ENCODE measurements around the gene HCAR2. TPM values are rescaled to one million over a fixed set of nuclear protein-coding genes. Genes with fewer than 3 reads are reported as not detected.
"Not testable (repeated sequence)": the region's sequence is repeated elsewhere in the genome, so short reads cannot be mapped to it uniquely, and the experiment has no call there.

The HCAR2 gene
- not detected for total RNA-seq

DNA sequence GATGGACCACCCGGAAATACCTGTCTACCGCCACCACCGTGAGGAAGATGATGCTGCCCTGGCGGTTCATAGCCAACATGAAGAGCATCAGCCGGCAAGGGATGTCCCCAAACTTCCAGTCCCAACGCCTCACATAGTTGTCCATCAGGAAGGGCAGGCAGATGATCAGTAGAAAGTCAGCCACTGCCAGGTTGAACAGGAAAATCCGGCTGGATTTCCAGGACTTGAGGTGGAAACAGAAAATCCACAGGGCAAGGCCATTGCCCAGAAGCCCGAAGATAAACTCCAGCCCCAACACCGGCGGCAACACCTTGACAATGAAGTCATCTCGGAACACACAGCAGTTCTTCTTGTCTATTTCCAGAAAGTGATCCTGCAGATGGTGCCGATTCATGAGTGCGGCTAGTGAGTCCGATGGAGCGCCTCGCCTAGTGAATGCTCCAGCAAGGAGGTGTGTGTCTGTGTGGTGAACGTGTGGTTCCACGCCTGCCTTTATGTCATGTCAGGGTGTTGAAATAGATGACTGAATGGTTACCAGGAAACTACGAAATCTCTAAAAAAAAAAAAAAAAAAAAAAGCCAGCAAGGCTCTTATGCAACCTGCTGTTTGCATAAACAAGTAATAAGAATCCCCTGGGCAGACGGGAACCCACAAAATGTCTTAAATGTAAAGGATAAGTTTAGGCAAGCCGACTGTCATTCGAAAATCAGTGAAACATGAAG lies at the start of gene HCAR2:
Gene HCAR2 (minus strand): TSS at position 468 of the 722 bp plus-strand sequence. CDS start 74 bp downstream, at position 394.
- H3K36me3 Mint-ChIP-seq (ENCODE audit: low read depth); intact Hi-C loops (cut with DNase I, micrococcal nuclease); H3K27ac Mint-ChIP-seq; POLR2A ChIA-PET; H3K4me1 Mint-ChIP-seq; H3K27me3 Mint-ChIP-seq; DNase-seq; CTCF ChIA-PET; H3K4me3 Mint-ChIP-seq; ATAC-seq; H3K9me3 Mint-ChIP-seq (ENCODE audit: low read depth): not testable (repeated sequence)

DNA sequence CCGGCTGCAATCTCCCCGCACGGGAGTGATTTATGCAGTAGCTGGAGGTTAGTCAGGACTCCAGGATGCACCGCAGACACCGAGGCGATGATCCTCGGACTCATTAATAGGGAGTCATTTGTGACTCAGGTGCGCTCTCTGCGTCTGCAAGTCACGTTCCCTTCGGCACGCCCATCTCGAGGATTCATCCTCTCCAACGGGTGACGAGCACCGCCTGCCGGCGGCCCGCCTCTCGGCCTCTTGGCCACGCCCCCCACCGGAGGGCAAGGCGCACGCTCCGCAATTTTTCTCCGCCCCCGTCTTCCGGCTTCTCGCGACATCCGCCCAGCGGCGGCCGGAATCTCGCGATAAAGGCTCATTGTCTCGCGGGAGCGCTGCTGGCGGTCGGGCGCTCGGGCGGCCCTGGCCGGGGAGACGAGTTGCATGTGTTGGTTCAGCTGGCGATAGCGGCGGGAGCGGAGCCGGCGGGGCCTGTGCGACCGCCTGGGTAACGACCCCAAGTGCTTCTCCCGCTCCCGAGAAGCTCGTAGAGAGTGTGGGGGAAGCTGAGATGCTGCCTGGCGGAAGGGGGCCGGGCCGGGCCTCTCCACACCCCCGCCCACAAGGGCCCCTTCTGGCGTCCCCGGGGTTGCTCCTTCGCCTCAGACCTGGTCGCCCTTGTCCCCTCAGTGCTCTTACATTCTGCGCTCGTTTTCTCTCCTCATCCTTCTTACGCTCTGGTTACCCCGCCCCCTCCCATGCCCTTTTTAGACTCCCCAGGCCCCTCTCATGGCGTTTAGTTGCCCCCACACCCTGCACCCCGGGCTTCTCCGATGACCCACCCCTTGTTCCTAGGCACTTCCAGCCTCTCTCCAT lies 49.5 kb upstream of the HCAR2 start, which contains the start of gene DENR:
Gene DENR (plus strand): TSS at position 361 of the 855 bp plus-strand sequence. CDS start 878 bp downstream, outside the sequence.
- Mint-ChIP-seq H3K4me3 (peak within 1 kb of the TSS; percentile 92), H3K27ac (peak within 1 kb of the TSS; percentile 96), H3K9me3 (ENCODE audit: low read depth) (no peaks in the 10 kb centered on the region), H3K36me3 (ENCODE audit: low read depth) (peaks cover 43% of the 10 kb centered on the region), H3K27me3 (no peaks in the 10 kb centered on the region), H3K4me1 (peaks cover 53% of the 10 kb centered on the region)
- peak; percentile 95 for ATAC-seq
- ChIA-PET CTCF (interaction anchor here (0.6 to 1.2 kb wide), 9 partner anchors 9 to 399 kb away, joined by 3 to 5 read pairs (median 3); no protein-coding TSS in a partner anchor), POLR2A (interaction anchor here (1.0 kb wide), 1 partner anchor 19 kb away, joined by 5 read pairs; no protein-coding TSS in a partner anchor)
- DNase-seq = peak; percentile 100
- intact Hi-C loops (cut with DNase I, micrococcal nuclease) = loop anchor here (1.0 to 10.0 kb wide), 15 partner anchors 19 to 613 kb away; partner anchors contain the start of genes KNTC1 (in 2 of the 2), CCDC62 (in 1 of the 2), CLIP1 (in 1 of the 2) and DIABLO (in 1 of the 2)

DNA sequence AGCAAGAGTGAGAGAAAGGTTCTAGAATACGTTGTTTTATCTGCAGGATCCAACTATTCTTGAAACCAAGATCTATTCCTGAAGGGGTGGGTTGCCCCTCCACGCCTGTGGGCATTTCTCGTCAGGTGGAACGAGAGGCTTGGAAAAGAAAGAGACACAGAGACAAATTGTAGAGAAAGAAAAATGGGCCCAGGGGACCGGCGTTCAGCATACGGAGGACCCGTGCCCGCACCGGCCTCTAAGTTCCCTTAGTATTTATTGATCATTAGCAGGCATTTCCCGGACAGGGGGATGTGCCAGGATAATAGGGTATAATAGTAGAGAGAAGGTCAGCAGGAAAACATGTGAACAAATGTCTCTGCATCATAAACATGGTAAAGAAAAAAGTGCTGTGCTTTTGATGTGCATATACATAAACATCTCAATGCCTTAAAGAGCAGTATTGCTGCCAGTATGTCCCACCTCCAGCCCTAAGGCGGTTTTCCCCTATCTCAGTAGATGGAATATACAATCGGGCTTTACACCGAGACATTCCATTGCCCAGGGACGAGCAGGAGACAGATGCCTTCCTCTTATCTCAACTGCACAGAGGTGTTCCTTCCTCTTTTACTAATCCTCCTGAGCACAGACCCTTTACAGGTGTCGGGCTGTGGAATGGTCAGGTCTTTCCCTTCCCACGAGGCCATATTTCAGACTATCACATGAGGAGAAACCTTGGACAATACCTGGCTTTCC lies 47.8 kb upstream of the HCAR2 start:
- POLR2A ChIA-PET; CTCF ChIA-PET; DNase-seq; ATAC-seq; H3K27me3 Mint-ChIP-seq; H3K9me3 Mint-ChIP-seq (ENCODE audit: low read depth): not testable (repeated sequence)
- Mint-ChIP-seq H3K27ac (peak overlapping the region; percentile 11), H3K36me3 (ENCODE audit: low read depth) (peaks cover 26% of the 10 kb centered on the region), H3K4me1 (peaks cover 42% of the 10 kb centered on the region), H3K4me3 (peak overlapping the region; percentile 92)
- intact Hi-C loops (cut with DNase I, micrococcal nuclease) = loop anchor here (5.0 to 10.0 kb wide), 2 partner anchors 329 to 356 kb away; partner anchors contain the start of gene CLIP1 (in 1 of the 2)

DNA sequence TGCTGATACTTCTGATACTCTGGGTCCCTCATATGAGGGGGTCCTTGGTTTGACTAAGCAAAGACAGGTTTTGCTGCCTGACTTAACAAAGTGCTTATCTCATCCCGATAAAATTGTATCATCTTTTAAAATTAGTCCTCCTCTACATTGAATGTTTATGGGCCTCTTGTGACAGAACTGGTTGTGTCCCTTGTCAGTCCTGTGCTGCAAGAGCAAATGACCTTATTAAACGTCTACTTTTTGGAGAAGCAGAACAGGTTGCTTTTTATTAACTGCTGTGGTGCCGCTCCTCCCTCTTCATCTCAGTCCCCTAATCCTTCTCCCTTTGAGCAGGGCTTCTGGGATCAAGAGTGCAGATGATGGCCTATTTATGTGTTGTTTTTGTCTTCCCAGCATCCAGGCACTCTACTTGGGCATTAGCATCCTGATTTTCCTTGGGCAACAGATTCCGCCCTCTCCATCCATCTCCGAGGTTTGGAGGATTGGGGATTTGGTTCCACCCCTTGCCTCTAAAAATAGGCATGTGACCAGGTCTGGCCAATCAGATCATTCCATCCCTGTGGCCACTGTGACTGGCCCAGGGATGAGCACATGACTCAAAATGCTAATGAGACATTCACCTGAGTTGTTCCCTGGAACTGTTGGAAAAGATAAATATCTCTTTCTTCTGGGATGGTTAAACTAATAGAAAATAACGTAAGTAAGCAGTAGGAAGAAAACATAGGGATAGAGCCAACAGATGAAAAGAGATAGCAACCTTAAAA lies 46.6 kb upstream of the HCAR2 start:
- no peaks in the 10 kb centered on the region for H3K27me3 Mint-ChIP-seq
- H3K27ac Mint-ChIP-seq = no peak overlapping the region
- DNase-seq = no peak
- H3K4me1 Mint-ChIP-seq = peaks cover 34% of the 10 kb centered on the region
- CTCF ChIA-PET = no interaction called here
- POLR2A ChIA-PET = no interaction called here
- no peaks in the 10 kb centered on the region for H3K9me3 Mint-ChIP-seq (ENCODE audit: low read depth)
- H3K4me3 Mint-ChIP-seq = no peak overlapping the region
- intact Hi-C loops (cut with DNase I, micrococcal nuclease) = loop anchor here (5.0 to 10.0 kb wide), 2 partner anchors 327 to 355 kb away; partner anchors contain the start of gene CLIP1 (in 1 of the 2)
- ATAC-seq = no peak
- H3K36me3 Mint-ChIP-seq (ENCODE audit: low read depth) = peaks cover 18% of the 10 kb centered on the region

DNA sequence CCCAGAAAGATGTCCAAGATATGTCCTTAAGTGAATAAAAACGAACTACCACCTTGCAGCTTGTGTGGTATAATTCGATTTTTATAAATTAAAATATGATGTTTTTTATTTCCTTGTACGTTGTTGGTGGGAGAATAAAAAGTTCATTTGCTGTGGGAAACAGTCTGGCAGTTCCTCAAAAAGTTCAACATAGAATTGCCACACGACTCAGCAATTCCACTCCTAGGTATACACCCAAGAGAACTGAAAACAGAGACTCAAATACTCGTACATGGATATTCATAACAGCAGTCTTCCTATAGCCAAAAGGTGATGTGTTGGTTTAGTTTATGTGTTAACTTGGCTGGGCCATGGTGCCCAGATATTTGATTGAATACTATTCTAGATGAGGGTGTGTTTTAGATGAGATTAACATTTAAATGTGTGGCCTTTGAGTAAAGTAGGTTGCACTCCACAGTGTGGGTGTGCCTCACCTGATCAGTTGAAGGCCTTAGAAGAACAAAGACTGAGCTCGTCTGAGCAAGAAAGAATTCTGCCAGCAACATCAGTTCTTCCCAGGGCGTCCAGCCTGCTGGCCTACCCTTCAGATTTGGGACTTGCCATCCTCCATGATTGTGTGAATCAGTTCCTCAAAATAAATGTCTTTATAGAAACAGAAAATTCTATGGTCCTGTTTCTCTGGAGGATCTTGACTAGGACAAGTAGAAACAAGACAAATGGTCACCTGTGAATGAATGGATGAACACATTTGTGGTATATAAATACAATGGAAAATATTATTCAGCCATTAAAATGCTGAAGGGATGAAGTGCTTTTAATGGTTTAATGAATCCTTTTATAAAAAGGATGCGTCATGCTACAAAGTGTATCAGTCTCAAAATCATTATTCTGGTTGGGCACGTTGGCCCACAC lies 44.3 kb upstream of the HCAR2 start:
- H3K27ac Mint-ChIP-seq = no peak overlapping the region
- no peak for DNase-seq
- H3K27me3 Mint-ChIP-seq = no peaks in the 10 kb centered on the region
- no peak overlapping the region for H3K4me3 Mint-ChIP-seq
- no peak for ATAC-seq
- CTCF ChIA-PET = no interaction called here
- intact Hi-C loops (cut with DNase I, micrococcal nuclease) = no loop called here
- no peaks in the 10 kb centered on the region for H3K36me3 Mint-ChIP-seq (ENCODE audit: low read depth)
- H3K4me1 Mint-ChIP-seq = peaks cover 20% of the 10 kb centered on the region
- no peaks in the 10 kb centered on the region for H3K9me3 Mint-ChIP-seq (ENCODE audit: low read depth)
- POLR2A ChIA-PET = no interaction called here

DNA sequence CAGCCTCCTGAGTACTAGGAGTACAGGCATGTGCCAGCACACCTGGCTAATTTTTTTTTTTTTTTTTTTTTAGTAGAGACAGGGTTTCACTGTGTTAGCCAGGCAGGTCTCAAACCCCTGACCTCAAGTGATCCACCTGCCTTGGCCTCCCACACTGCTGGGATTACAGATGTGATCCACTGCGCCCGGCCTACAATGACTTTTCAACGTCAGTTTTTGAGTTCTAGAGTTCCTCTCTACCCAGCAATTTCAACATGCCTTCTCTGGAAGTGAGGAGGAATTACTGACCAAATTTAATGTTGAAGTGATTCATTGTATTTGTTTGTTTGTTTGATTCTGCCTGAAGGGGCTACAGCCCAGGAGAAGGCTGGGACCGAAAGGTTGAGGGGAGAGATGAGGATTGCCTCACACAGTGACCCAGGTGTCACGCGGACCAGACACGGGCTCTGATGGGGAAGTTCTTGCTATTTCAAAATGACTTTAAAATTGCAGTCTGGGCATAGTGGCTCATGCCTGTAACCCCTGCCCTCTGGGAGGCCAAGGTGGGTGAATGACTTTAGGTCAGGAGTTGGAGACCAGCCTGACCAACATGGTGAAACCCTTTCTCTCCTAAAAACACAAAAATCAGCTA lies 40.9 kb upstream of the HCAR2 start:
- no peak for ATAC-seq
- intact Hi-C loops (cut with DNase I, micrococcal nuclease) = no loop called here
- H3K4me1 Mint-ChIP-seq = peaks cover 2% of the 10 kb centered on the region
- no peak overlapping the region for H3K4me3 Mint-ChIP-seq
- no peak overlapping the region for H3K27ac Mint-ChIP-seq
- CTCF ChIA-PET = no interaction called here
- H3K9me3 Mint-ChIP-seq (ENCODE audit: low read depth) = no peaks in the 10 kb centered on the region
- POLR2A ChIA-PET = no interaction called here
- no peaks in the 10 kb centered on the region for H3K27me3 Mint-ChIP-seq
- H3K36me3 Mint-ChIP-seq (ENCODE audit: low read depth) = no peaks in the 10 kb centered on the region
- no peak for DNase-seq

DNA sequence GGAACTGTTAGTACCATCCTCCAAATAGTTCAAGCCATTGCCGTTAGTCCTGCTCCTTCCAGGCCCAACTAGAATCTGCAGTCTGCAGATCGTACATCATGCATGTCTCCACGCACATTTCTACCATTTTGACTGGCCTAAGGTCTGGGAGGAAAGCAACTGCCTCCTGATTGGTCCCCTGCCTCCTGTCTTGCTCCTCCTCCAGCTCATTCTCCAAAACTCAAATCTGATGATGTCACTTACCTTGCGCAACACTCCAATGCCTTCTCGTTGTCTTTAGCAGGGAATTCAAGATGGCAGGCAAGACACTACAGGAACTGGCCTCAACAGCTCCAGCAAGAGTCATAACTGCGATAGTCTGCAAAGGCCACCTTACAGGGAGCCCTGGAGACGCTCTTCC lies 37.2 kb upstream of the HCAR2 start:
- peaks cover 3% of the 10 kb centered on the region for H3K9me3 Mint-ChIP-seq (ENCODE audit: low read depth)
- CTCF ChIA-PET = no interaction called here
- H3K27ac Mint-ChIP-seq = no peak overlapping the region
- POLR2A ChIA-PET = no interaction called here
- intact Hi-C loops (cut with DNase I, micrococcal nuclease) = no loop called here
- H3K27me3 Mint-ChIP-seq = no peaks in the 10 kb centered on the region
- no peaks in the 10 kb centered on the region for H3K36me3 Mint-ChIP-seq (ENCODE audit: low read depth)
- DNase-seq = no peak
- peaks cover 4% of the 10 kb centered on the region for H3K4me1 Mint-ChIP-seq
- ATAC-seq = no peak
- H3K4me3 Mint-ChIP-seq = no peak overlapping the region

DNA sequence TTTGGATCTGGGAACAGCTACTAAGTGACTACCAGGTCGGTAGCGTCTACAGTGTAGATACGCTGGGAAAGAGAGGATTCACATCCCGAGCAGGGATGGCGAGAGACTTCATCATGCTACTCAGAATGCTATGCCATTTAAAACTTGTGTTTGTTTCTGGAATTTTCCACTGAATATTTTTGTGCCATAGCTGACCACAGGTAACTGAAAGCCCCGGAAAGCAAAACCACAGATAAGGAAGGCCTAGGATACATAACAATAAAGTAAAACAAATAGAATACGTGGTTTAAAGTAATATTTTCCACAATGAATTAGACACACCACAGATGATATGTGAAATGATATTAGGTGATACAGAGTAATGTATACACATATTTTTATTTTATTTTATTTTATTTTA lies 35.4 kb upstream of the HCAR2 start:
- H3K4me1 Mint-ChIP-seq = peaks cover 11% of the 10 kb centered on the region
- no peaks in the 10 kb centered on the region for H3K27me3 Mint-ChIP-seq
- peaks cover 3% of the 10 kb centered on the region for H3K9me3 Mint-ChIP-seq (ENCODE audit: low read depth)
- no peak for DNase-seq
- no peaks in the 10 kb centered on the region for H3K36me3 Mint-ChIP-seq (ENCODE audit: low read depth)
- CTCF ChIA-PET = interaction anchor here (0.6 to 0.8 kb wide), 3 partner anchors 11 to 155 kb away, joined by 3 read pairs; no protein-coding TSS in a partner anchor
- H3K27ac Mint-ChIP-seq = no peak overlapping the region
- no peak for ATAC-seq
- POLR2A ChIA-PET = no interaction called here
- intact Hi-C loops (cut with DNase I, micrococcal nuclease) = no loop called here
- no peak overlapping the region for H3K4me3 Mint-ChIP-seq

DNA sequence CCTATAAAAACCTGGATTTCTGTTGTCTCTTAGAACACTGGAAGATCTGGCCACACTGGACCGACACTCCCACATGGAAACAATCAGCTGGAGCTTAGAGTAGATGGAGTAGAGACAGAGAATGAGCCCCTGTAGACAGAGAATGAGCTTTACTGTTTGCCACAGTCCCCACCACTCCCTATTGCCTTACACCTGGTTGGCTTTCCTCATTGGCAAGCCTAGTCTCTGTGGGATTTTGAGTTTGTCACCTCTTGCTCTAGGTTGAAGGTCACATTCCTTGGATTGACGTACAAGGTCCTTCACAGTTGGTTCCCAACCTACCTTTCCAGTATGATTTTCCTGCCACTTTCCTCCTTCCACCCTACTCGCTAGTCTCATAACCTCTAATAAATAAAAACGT lies 29.5 kb upstream of the HCAR2 start:
- no peak overlapping the region for H3K4me3 Mint-ChIP-seq
- POLR2A ChIA-PET = interaction anchor here (0.7 kb wide), 1 partner anchor 725 kb away, joined by 4 read pairs; the partner anchor contains the start of gene SNRNP35
- ATAC-seq (no peak), DNase-seq (no peak)
- H3K9me3 Mint-ChIP-seq (ENCODE audit: low read depth) = peaks cover 3% of the 10 kb centered on the region
- H3K27ac Mint-ChIP-seq = peak overlapping the region; percentile 83
- CTCF ChIA-PET = interaction anchor here (0.6 to 0.9 kb wide), 2 partner anchors 10 to 48 kb away, joined by 3 read pairs; no protein-coding TSS in a partner anchor
- peaks cover 61% of the 10 kb centered on the region for H3K4me1 Mint-ChIP-seq
- intact Hi-C loops (cut with DNase I, micrococcal nuclease) = loop anchor here (1.0 to 5.0 kb wide), 6 partner anchors 12 to 320 kb away; partner anchors contain the start of gene DENR (in 1 of the 2)
- H3K36me3 Mint-ChIP-seq (ENCODE audit: low read depth) = no peaks in the 10 kb centered on the region
- H3K27me3 Mint-ChIP-seq = no peaks in the 10 kb centered on the region
